Activated CD8-positive, alpha-beta memory T cell treated with anti-CD3 and anti-CD28 coated beads for 36 hours (primary cell): ENCODE results near the gene SORCS2. TPM values are rescaled to one million over a fixed set of nuclear protein-coding genes. Genes with fewer than 3 reads are reported as not detected.

ENCODE experiments used
- CTCF ChIA-PET: fragments of 350-600 bp; sonication (Branson Sonifier 250); formaldehyde crosslinking; loops from one replicate; lab custom pipeline; 2021; ENCODE audit warnings: antibody characterized with exemption; lab: Charles Lee
- POLR2A ChIA-PET: fragments of 350-600 bp; sonication (Branson Sonifier 250); formaldehyde crosslinking; loops from one replicate; lab custom pipeline; 2021; ENCODE audit warnings: antibody characterized with exemption; lab: Charles Lee
- total RNA-seq, 2 experiments: library from RNA; stranded (reverse); gene quantifications; one replicate each; pipeline ENCODE4 v1.2.3, GENCODE V29; 2021

The SORCS2 gene
- total RNA-seq, 2 experiments from 2014 or later, result not detected

GRCh38 chr4:7511525-7511924, 319.2 kb downstream of the SORCS2 start:
- POLR2A ChIA-PET, result no interaction called here

GRCh38 chr4:7512428-7512827, 320.1 kb downstream of the SORCS2 start:
- ChIA-PET CTCF (no interaction called here), POLR2A (no interaction called here)

More at GRCh38 chr4:7511525-7511924, 319.2 kb downstream of the SORCS2 start:
- CTCF ChIA-PET, result no interaction called here

DNA sequence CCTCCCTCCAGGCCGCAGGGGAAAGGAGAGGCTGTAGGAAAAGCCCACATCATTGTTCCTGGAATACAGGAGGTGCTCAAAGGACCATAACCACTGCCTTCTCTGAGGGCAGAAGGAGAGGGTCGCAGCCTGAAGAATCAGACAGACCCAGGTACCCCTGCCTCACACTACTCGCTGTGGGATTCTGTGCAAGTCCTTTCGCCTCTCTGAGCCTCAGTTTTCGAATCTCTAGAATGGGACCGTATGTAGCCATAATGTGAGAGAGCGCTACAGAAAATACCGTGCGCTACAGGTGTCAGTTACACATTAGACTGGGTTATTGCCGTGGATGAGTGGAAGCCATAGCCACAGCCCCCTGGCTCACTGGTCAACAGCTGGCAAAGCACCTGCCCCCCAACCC, 320.6 kb downstream of the SORCS2 start:
- CTCF ChIA-PET, result no interaction called here
- POLR2A ChIA-PET, result no interaction called here

DNA sequence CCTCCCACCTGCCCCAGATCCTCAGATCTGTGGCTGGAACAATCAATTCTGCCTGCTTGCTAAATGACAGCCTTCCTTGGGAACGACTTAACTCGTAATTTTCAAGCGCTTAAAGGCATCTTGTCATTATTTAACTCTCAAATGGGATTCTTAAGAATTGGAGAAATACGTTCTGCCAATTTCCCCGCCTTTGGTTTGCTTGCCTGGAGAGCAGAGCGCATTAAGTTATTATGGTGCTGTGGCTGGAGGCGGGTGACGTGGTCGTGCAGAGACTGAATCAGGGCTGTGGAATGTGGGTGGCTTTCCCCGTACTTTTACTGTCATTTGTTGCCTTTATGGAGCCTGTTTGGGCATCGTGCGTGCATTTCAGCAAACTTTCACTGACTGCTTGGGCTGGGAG, 321.3 kb downstream of the SORCS2 start:
- POLR2A ChIA-PET, result no interaction called here
- CTCF ChIA-PET, result no interaction called here

DNA sequence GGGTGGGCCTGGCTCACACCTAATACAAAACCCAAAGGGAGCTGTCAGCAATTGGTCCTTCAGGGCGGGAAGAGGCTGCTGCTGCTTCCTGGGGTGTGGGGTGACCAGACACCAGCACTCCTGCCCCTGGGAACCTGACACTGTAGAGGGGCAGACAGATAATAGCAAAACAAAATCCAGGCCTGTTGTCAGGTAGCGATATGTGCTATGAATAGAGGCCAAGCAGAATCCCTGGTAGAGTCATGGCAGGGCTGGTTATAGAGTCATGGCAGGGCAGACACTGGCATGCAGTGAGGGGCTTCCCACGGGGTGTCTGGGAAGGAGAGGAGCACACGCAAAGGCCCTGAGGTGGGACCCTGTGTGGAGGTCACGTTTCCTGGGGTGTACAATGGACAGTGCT, 321.9 kb downstream of the SORCS2 start:
- ChIA-PET POLR2A (no interaction called here), CTCF (no interaction called here)

DNA sequence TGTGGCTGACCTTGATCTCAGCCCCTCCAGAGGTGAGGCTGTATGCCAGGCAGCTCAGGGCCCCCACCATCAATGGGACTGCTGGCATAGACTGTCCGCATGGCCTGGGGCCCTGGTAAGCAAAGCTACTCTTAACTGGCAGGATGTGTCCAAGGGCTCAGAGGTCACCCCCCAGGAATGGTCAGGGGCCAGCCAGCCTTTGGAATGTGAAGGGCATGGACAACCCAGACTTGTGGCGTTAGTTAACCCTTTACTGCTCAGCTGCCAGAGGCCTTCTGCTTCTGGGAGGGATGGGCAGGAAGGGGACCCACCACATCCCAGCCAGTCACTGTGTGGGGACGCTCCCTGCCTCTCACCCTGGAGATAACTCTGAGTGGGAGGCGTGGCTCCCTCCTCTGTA, 322.5 kb downstream of the SORCS2 start:
- ChIA-PET POLR2A (no interaction called here), CTCF (no interaction called here)

- POLR2A ChIA-PET, result no interaction called here
Observed at GRCh38 chr4:7515390-7515902, 323.1 kb downstream of the SORCS2 start.

GRCh38 chr4:7516096-7516772, 323.9 kb downstream of the SORCS2 start:
- POLR2A ChIA-PET, result no interaction called here
- CTCF ChIA-PET, result no interaction called here

More at GRCh38 chr4:7515390-7515902, 323.1 kb downstream of the SORCS2 start:
- CTCF ChIA-PET, result no interaction called here

- POLR2A ChIA-PET, result no interaction called here
- CTCF ChIA-PET, result no interaction called here
Observed at GRCh38 chr4:7516773-7517144, 324.4 kb downstream of the SORCS2 start.

- POLR2A ChIA-PET, result no interaction called here
- CTCF ChIA-PET, result no interaction called here
Observed at GRCh38 chr4:7518871-7519637, 326.7 kb downstream of the SORCS2 start.

- CTCF ChIA-PET, result no interaction called here
- POLR2A ChIA-PET, result no interaction called here
Observed at GRCh38 chr4:7519638-7520376, 327.5 kb downstream of the SORCS2 start.

DNA sequence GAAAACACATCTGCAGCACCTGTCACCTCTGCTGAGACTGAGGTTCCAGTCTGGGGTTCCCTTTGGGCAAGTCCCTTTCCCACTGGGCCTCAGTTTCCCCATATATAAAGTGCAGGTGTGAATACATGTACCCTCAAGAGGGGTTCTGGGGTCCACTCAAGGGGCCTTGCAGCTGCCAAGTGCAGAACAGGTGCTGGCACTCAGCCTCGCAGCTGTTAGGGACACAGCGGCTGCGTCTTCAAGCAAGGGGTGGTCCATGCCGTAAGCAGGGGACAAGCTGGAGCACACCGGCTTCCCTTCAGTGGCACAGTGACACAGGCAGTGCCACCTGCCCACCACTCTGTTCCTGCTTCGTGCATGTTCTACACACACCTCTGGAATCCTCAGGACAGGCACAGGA, 329.3 kb downstream of the SORCS2 start:
- POLR2A ChIA-PET, result no interaction called here

DNA sequence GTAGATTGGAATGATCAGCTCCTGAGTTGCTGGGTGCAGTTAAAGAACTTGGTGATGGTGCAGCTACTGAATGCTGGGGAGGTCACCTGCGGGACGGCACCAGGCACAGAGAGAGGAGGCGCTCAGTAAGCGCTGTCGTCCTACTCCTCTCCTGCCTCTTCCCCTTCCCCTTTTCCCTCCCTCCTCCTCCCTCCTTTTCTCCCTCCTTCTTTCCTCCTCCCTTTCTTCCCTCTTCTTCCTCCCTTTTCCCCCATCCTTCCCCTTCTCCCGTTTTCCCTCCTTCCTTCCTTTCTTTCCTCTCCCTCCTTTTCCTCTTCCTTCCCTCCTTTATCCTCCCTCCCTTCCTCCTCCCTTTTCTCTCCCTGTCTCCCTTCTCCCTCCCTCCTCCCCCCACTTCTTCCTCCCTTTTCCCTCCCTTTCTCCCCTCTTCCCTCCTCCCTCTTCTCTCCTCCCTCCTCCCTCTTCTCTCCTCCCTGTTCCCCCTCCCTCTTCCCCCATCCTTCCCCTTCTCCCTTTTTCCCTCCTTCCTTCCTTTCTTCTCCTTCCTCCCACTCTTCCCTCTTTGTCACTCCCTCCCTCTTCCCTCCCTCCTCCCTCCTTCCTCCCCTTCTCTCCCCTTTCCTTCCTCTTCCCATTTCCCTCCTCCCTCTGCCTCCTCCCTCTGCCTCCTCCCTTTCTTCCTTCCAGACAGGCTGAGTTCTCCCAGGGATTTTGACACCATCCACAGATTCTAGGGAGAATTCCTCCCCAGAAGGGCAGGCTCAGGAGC, 330.3 kb downstream of the SORCS2 start:
- POLR2A ChIA-PET, result no interaction called here
- CTCF ChIA-PET, result no interaction called here

More for the DNA sequence above, 329.3 kb downstream of the SORCS2 start:
- CTCF ChIA-PET, result no interaction called here

DNA sequence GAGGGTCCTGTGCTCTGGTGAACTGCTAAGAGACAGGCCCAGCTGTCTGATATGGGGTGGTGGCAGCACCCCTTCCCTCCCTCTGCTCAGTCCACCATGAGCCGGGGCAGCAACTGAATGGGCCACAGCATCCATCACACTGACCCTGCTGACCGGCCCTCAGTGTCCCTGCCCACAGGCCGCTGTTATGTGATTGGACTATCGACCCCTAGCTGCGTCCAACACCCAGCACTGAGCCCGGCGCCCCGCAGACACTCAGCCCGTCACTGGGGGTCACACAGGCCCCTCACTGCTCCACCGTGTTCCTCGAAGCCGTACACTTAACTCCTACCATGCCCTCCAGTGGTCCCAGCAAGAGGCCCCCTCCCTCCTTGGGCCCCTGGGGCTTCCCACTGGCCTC, 331.2 kb downstream of the SORCS2 start:
- ChIA-PET POLR2A (interaction anchor here (0.6 kb wide), 1 partner anchor 152 kb away, joined by 3 read pairs; no protein-coding TSS in a partner anchor), CTCF (no interaction called here)

- CTCF ChIA-PET, result no interaction called here
- POLR2A ChIA-PET, result interaction anchor here (0.6 kb wide), 1 partner anchor 151 kb away, joined by 3 read pairs; no protein-coding TSS in a partner anchor
Observed at GRCh38 chr4:7524064-7524682, 331.8 kb downstream of the SORCS2 start.

DNA sequence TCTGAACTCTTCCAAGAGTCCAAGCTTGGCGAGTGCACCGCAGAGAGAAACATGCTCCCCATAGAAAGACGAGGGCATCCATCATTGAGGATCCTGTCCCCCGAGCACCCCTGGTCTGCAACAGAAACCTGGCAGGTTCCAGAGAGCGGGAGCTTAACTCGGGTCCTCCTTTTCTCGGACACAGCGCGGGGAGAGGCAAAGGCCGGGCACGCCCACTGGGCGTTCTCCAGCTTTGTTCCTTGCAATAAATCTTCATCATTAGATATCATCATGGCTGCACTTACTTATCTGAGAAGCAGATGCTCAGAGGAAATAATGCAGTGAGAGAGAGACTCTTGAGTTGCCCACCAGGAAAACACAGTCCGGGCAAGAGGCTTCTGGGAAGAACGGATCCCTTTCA, 332.5 kb downstream of the SORCS2 start:
- POLR2A ChIA-PET, result no interaction called here
- CTCF ChIA-PET, result no interaction called here

- ChIA-PET CTCF (no interaction called here), POLR2A (no interaction called here)
Observed at GRCh38 chr4:7526491-7526890, 334.2 kb downstream of the SORCS2 start.

DNA sequence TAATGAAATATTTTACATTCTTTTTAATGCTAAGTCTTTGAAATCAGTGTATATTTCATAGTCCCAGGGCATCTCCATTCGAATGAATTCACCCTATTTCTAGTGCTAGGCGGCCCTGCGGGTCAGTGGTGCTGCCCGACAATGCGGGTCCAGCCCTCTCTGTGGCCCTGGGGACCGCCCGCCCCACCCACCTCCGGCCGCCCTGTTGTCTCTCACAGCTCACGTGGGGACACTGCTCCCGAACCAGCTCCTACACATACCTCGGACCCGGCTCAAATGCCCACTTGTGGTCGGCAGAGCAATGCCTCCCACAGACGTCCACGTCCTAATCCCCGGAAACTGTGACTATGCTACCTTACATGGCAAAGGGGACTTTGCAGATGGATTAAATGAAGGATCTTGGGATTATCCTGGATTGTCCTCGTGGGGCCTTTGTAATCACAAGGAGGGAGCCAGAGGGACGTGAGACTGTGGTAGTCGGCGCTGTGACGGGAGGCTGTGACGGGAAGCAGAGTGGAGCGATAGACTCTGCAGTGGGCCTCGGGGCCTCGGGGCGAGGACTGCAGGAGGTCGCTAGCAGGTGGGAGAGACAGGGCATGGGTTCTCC, 334.7 kb downstream of the SORCS2 start:
- ChIA-PET POLR2A (no interaction called here), CTCF (no interaction called here)
